Dermis microvascular lymphatic vessel endothelial cell (primary cell): ENCODE data around the gene BLVRB. TPM values are rescaled to one million over a fixed set of nuclear protein-coding genes. Genes with fewer than 3 reads are reported as not detected.
"Not testable (repeated sequence)": the region's sequence is repeated elsewhere in the genome, so short reads cannot be mapped to it uniquely, and the experiment has no call there.

ENCODE experiments used
- DNase-seq, 2 donors: peaks; one replicate each; pipeline versions ENCODE4 v3.0.0 to v3.0.0-alpha.2; 2010; ENCODE audit warnings: low read depth in 2 of 2
- total RNA-seq: library from RNA; depleted of rRNA; stranded (reverse); fragments of >200 nt; gene quantifications from 2 replicates; pipeline ENCODE4 v1.2.1, GENCODE V29; 2014

BLVRB gene
- 39.8 and 61.3 TPM in 2 replicates for total RNA-seq

DNA sequence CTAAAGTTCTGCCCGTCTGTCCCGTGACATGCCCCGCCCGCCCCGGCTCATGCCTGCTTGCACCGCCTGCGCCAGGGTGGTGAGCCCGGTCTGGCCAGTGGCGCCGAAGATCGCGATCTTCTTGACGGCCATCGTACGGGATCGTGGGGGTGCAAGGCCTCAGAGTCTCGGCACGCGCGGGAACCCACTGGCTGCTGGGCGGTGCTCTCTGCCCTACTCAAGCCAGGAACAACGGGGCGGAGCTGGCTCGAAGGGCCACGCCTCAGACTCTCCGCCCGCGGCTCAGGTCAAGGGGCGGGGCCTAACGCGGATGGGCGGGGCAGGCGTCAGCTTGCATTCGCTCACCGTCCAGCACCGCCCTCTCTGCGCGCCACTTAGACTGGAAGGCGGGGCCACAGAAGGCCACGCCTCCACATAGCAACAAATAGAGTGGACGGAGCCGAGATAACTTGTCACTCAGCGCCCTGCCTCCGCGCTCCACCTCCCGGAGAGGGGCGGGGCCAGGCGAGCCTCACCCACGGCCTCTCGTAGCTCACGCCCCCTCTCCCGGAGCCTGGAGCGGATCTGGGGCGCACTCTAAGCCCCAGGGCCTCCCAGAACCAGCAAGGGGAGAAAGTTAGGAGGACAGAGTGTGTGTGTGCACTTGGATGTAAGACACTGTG is at the start of gene BLVRB:
TSS of gene BLVRB (minus strand) at position 189 of the 662 bp plus-strand sequence. CDS start at position 132, 57 bp downstream.
- DNase-seq: peak; percentile 97 to 99

DNA sequence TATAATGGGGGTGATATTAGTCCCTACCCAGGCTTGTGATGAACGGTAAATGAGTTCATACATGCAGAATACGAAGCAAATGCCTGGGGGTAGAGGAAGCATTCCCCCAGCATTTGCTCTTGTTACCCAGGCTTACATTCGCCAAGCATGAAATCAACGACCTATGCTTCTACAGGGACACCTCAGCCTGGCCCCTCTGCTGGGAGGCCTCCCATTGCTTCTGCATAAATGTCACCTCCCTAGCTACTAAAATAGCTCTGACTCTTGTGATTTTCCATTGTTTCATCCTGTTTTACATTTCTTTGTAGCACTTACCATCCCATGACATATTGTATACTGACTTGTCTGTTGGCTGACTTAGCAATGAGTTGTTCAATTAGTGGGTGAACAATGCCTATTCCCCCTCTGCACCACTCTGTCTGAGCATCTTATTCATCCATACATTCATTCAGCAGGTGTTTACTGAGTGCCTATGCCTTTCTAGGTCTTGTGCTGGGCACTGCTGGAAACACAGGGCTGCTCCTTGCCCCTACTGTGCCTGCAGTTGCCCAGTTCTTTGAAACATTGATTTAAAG is 48.3 kb upstream of the BLVRB start:
- DNase-seq: no peak

DNA sequence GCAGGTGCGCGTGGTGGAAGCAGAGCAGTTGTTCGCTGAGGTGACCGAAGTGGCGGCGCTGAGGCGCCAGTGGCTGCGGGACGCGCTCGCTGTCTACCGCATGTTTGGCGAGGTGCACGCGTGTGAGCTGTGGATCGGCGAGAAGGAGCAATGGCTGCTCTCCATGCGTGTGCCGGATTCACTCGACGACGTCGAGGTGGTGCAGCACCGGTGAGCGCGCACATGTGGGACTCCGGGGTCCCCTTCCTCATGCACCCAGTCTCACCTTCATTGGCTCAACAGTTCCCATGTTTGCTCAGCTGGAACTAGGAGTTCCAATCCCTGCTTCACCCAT is 47.8 kb upstream of the BLVRB start:
- no peak for DNase-seq

DNA sequence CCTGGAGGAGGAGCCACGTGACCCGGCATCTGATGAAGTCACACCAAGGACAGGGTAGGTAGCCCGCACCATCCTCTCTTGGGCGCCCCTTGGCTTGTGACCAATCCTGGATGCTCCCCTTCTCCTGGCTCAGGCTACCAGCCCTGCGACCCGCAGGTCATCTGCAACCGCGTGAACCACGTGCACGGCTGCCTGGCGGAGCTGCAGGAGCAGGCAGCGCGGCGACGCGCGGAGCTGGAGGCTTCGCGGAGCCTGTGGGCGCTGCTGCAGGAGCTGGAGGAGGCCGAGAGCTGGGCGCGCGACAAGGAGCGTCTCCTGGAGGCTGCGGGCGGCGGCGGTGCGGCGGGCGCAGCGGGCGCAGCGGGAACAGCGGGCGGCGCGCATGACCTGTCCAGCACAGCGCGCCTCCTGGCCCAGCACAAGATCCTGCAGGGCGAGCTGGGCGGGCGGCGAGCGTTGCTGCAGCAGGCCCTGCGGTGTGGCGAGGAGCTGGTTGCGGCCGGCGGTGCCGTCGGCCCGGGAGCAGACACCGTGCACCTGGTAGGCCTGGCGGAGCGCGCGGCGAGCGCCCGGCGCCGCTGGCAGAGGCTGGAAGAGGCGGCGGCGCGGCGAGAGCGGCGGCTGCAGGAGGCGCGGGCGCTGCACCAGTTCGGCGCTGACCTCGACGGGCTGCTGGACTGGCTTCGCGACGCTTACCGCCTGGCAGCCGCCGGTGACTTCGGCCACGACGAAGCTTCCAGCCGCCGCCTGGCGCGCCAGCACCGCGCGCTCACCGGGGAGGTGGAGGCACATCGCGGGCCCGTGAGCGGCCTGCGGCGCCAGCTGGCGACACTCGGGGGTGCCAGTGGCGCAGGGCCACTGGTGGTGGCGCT is 47.2 kb upstream of the BLVRB start:
- DNase-seq: no peak

DNA sequence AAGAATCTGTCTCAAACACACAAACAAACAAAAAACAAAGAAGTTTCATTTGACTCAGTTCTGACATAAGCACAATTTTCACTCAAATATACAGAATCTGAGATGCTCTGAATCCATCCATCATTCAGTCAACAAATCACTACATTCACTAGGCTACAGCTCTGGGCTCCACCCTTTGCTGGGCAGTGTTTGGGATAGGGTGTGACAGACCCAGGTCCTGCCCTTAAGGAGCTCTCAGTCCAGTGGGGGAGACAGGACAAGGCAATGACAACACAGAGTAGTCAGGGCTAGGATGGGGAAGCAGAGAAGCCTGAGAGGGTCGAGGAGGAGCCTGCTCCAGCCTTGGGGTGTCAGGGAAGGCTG is 46.5 kb upstream of the BLVRB start:
- DNase-seq: no peak

DNA sequence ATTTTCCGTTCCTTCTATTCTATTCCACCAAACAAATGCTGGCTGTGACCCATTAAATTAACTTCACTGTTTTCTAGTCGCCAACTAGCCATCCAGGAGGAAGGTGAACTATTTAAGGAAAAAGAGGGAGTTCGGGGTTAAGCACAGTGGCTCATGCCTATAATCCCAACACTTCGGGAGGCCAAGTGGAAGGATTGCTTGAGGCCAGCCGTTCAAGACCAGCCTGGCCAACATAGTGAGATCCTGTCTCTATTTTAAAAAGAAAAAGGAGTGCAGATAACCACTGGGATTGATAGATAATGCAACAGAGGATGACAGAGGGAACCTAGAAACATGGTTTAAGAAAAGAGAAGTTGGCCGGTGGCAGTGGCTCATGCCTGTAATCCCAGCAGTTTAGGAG is 45.9 kb upstream of the BLVRB start:
- DNase-seq: no peak

DNA sequence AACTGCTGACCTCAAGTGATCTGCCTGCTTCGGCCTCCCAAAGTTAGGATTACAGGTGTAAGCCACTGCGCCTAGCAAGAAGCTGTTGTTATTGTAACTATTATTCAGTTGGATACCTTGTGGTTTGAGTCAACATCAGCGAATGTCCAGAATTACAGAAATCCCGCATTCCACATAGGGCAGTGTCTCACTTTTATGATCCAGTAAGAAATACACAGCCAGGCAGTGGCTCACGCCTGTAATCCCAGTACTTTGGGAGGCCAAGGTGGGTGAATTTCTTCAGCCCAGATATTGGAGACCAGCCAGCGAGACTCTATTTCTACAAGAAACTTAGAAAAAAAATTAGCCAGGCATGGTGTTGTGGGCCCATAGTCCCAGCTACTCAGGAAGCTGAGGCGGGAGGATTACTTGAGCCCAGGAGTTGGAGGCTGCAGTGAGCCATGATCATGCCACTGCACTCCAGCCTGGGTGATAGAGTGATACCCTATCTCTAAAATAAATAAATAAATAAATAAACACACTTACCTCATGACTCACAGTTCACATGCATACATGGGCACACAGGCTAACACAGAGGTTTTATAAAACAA is 45.1 kb upstream of the BLVRB start:
- DNase-seq: no peak

DNA sequence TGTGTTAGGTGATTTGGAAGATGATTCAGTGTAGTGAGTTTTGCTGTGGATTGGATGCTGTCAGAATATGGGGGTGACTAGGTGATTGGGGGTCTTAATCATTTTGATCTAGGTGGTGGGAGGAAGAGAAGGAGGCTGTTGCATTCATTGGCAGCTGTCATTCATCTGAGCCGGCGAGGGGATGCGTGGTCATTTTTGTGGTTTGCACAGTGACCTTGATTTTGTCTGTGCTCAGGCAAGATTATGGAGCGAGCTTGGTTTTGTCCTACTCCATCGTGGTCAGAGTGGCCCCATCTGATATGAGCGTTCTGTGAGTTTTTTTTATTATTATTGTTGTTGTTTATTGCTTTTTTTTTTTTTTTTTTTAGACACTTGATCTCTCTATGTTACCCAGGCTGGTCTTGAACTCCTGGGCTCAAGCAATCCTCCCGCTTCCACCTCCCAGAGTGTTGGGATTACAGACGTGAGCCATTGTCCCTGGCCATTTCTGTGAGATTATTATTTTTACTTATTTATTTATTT is 43.3 kb upstream of the BLVRB start:
- DNase-seq: no peak

DNA sequence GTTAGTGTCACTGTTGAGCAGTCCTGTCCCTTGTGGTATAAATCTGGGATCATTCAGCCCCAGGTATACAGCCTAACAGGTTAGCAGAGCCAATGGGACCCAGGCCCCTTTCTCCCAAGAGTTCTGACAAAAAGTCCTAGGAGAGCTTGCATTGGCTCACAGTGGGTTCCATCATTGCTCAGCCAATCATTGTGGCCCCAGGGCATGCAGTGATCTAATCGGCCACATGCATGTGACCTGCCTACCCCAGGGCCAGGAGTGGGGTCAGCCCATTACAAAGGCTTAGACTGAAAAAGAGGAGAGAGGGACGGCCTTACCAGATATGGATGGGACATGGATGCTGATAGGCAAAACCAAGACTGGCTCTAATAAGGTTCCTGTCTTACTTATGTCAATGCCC is 42.3 kb upstream of the BLVRB start:
- DNase-seq: no peak

DNA sequence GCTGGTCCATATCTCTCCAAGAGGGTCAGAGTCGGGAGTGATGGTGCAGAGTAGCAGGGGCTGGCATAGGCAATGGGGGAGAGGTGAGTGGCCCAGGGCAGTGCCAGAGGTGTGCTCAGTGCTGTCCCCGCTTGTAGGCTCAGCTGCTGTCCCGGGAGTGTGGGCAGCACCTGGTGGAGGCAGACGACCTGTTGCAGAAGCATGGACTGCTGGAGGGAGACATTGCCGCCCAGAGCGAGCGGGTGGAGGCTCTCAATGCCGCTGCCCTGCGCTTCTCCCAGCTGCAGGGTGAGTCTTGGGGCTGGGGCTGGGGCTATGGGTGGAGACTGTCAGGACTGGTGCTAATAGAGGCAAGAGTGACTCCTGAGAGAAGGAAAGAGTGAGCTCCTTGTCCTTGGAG is 40.6 kb upstream of the BLVRB start:
- no peak for DNase-seq

DNA sequence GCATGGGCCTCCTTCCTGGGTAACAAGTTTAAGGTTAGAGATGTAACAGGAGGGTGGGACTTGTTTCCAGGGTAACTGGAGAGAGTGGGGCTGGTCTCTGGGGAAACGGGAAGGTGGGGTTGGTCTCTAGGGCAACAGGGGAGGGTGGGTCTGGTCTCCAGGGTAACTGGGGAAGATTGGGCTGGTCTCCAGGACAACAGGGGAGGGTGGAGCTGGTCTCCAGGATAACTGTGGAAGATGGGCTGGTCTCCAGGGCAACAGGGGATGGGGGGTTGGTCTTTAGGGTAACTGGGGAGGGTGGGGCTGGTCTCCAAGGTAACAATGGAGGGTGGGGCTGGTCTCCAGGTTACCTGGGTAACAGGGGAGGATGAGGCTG is 37.8 kb upstream of the BLVRB start:
- no peak for DNase-seq

DNA sequence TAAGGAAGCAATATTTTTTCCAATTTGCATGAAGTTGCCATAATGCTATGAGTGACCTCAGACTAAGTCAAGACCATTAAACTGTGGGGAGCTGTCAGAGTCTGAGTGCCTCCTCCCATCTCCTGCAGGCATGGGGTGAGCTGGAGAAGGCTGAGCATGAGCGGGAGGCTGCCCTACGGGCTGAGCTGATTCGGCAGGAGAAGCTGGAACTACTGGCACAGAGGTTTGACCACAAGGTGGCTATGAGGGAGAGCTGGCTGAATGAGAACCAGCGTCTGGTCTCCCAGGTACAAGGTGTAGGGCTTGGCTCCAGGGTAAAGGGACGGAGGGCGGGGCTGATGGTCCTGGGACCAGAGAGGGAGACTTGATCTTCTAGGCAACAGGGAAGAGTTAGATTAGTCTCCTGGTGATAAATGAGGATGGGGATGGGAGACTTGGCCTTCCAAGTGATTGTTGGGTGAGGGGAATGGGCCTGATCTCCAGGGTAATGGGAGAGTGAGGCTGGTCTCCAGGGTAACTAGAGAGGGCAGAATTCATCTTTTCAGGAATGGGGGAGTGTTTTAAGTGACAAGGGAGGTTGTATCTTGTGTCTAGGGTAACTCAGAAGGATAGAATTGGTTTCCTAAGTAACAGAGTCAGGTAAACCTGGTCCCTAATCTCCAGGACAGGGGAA is 37.2 kb upstream of the BLVRB start:
- no peak for DNase-seq

DNA sequence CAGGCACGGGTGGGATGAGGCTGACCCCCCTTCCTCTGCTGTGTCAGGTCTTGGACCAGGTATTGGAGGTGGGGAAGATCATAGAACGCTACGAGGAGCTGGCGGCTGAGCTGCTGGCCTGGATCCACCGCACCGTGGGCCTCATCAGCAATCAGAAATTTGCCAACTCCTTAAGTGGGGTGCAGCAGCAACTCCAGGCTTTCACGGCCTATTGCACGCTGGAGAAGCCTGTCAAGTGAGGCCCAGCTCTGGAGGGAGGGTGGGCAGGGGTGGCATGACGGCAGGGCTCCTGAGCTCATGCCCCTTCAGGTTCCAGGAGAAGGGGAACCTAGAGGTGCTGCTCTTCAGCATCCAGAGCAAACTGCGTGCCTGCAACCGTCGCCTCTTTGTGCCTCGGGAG is 36.5 kb upstream of the BLVRB start:
- no peak for DNase-seq

DNA sequence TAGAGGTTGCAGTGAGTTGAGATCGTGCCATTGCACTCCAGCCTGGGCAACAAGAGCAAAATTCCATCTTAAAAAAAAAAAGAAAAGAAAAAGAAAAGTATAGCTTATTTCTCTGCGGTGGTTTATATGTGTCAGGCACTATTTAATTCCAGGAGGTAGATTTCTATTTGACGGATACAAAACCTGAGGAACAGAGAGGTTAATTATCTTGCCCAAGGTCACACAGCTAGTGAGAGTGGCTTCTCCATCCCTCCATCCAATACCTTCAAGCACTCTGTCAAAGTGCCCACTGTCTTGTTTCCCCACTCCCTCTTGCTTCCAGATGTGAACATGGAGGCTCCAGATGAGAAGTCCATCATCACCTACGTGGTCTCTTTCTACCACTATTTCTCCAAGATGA is 36.1 kb upstream of the BLVRB start:
- no peak for DNase-seq

DNA sequence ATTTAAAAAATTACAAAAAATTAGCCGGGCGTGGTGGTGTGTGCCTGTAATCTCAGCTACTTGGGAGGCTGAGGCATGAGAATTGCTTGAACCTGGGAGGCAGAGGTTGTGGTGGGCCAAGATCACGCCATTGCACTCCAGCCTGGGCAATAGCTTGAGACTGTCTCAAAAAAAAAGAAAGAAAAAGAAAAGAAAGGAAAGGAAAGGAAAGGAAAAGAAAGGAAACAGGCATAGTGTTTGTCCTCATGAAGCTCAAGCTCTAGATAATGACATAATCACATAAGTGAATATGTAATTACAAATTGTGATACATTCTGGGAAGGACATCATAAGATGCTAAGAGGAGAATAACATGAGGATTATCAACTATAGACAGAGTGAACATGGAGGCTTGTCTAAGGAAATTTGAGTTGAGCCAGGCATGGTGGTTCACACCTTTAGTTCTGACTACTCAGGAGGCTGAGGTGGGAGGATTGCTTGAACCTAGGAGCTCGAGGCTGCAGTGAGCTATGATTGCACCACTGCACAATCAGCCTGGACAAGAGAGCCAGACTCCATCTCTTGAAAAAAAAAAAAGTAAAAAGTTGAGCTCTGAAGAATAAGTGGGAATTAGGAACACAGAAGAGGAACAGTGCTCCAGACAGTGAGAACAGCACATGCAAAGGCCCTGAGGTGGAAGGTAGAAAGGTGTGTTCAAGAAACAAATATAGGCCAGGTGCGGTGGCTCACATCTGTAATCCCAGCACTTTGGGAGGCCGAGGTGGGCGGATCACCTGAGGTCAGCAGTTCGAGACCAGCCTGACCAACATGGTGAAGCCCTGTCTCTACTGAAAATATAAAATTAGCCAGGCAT is 35.4 kb upstream of the BLVRB start:
- DNase-seq: not testable (repeated sequence)

DNA sequence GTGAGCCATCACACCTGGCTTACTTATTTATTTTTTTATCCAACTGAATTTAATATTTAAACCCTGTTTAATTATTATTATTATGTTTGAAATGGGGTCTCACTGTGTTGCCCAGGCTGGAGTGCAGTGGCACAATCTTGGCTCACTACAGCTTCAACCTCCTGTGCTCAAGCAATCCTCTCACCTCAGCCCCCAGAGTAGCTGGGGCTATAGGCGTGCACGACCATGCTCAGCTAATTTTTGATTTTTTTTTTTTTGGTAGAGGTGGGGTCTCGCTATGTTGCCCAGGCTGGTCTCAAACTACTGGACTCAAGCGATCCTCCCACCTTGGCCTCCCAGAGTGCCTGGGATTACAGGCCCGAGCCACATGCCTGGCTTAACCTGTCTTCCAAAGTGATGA is 33.8 kb upstream of the BLVRB start:
- DNase-seq: no peak

DNA sequence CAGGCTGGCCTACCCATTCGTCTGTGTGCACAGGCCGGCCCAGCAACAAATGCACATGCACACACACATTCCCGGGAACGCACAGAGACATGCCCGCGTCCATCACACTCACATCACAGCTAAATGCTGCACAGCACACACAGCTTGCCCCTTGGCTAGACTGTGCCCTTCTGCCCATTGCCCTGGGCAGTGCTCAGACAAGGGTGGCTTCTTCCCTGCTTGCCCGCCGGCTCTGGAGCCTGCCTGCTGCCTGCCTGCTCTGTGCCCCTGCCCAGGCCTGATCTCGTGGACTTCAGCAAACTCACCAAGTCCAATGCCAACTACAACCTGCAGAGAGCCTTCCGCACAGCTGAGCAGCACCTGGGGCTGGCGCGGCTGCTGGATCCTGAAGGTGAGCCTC is 31.7 kb upstream of the BLVRB start:
- no peak for DNase-seq

DNA sequence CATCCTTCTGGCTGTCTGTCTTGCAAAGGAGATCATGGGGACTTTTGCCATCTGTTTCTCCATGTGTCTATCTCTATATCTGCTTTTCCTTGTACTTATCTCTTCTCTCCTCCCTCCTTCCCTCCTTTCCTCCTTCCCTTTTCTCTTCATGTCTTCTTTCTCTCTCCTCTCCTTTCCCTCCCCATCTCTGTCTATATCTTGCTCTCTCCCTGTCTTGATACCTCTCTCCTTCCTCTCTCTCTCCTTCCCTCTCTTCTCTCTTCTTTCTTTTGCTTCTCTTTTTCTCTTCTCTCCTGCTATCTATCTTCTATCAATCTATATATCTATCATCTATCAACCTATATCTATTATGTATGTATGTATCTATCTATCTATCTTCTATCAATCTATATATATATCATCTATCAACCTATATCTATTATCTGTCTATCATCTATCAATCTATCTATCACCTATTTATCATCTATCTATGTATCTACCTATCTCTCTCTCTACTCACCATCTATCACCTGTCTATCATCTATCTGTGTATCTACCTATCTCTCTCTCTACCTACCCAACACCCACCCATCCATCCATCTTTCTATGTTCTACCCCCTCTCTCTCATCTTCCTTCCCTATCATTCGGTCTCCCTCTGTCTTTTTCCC is 28.8 kb upstream of the BLVRB start:
- no peak for DNase-seq

DNA sequence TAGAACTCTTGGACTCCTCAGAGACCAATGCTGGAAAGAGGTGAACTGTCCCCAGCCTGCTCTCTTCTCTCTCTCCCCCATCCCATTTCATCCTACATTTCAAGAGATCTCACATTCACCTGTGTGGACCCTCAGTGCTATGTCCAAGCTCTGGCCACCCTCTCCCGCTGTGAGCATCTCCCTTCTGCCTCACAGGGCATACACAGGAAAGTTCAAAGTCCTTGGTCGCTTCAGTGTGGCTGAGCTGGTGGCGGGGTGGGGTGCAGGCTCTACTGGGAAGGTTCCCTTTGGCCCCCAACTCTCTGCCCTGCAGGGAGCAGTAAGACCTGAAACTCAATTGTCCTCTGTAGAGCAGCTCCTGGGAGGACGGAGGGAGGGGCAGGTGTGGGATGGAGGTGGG is 28.2 kb upstream of the BLVRB start:
- no peak for DNase-seq

DNA sequence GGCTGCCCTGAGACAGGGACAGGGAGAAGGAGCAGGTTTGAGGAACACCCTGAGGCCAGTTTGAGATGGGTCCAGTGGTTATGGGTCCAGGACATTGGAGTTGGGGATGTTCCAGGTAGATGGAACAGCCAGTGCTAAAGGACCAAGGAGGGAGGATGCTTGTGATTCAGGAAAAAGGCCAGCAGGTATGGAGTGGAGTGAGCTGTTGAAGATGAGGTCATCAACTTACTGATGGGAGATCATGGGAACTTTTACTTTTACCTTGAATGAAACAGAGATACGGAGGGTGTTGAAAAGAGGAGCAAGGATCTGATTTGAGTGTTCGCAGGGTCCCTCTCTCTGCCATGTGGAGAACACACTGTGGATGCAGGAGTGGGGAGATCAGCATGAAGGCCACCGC is 26.7 kb upstream of the BLVRB start:
- no peak for DNase-seq

DNA sequence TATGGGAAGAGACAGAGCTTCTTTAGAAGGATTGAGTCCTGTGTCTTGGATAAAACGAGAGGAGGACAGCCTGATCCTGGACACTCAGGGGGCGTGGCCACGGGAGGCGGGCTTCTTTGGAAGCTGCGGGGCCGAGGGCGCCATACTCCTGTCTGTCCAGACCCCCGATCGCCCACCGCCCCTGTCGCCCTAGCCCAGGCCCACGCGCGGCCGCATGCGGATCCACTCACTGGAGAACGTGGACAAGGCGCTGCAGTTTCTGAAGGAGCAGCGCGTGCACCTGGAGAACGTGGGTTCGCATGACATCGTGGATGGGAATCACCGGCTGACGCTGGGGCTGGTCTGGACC is 24.3 kb upstream of the BLVRB start:
- DNase-seq: no peak
